ENCODE results near the gene KRTAP4-4.
"Not testable (repeated sequence)": the region's sequence is repeated elsewhere in the genome, so short reads cannot be mapped to it uniquely, and the experiment has no call there.

Gene KRTAP4-4

DNA sequence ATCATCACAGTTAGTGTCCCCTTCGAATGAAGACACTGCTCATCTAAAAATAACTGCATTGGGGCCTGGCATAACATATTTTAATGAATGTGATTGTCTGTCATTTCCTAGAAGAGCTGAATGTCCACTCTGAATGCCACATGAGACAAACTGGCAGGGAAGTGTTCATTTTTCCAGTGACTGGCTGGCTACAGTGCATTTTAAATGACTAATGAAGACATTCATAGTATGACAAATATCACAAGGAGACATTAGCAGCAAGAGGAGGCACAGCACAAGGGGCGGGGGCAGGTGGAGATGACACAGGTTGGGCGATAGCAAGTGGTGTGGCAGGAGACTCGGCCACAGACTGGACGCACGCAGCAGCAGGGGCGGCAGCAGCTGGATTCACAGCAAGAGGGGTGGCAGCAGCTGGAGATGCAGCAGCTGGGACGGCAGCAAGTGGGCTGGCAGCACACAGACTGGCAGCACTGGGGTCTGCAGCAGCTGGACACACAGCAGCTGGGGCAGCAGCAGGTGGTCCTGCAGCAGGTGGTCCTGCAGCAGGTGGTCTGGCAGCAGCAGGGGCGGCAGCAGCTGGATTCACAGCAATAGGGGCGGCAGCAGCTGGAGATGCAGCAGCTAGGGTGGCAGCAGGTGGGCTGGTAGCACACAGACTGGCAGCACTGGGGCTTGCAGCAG, 11.4 kb downstream of the KRTAP4-4 start:
- not testable (repeated sequence) for DNase-seq (ENCODE audit: low read depth in 1 of 2, low spot score in 1 of 2)

DNA sequence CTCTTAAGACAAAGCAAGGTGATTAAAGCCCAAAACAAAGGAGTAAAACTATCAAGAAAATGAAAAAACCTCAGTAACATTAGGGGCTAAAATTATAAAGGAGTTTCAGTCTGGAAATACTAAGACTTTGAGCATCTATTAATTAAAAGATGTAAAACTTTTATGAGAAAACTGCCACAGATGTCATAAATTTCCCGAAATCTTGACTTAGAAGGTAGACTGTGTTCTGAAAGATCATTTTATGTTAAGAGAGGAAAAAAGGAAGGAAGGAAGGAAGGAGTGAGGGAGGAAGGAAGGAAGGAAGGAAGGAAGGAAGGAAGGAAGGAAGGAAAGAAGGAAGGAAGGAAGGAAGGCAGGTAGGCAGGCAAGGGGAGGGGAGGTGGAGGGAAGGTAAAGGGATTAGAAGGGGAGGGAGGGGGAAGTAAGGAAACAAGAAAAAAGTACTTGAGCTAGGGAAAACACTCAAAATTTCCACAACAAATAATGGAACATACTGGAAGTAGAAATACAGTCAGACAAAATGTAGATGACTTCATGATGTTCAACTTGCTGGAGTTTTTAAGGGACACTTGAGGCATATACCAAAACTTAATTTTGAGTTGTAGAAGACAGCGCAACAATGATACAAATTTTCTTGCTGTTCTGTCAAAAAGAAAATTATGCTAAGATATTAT, 12.9 kb downstream of the KRTAP4-4 start:
- DNase-seq (ENCODE audit: low read depth in 1 of 2, low spot score in 1 of 2) = no peak

DNA sequence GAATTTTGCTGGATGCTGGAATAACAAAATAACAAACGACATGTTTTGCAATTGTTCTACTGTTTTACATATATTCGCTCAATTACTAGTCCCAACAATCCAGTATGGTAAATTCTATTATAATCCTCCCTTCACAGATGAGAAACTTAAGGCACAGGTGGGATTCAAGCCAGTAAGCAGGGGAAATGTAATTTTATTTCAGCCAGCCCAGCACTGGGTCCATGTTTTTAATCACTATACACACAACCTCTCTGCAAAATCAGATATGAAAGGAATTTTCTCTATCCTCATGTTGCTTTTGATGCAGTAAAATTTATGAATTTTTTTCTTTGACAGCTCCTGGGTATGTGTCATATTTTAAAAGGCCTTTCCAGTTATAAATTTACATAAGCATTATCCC, 15.3 kb downstream of the KRTAP4-4 start:
- no peak for DNase-seq (ENCODE audit: low read depth in 1 of 2, low spot score in 1 of 2)

DNA sequence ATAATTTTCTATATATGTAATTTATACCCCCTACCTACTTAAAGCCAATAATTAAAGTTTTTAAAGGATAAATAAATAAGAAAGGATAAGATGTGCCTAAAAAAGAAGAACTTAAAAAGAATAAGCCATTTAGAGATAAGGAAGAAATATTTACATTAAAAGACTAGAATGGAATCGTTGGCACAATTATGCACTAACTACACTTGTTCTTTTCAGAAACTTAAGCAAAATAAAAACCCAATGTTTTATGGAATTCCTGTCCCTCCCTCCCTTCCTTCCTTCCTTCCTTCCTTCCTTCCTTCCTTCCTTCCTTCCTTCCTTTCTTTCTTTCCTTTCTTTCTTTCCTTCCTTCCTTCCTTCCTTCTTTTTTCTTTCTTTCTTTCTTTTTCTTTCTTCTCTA, 15.7 kb downstream of the KRTAP4-4 start:
- DNase-seq (ENCODE audit: low read depth in 1 of 2, low spot score in 1 of 2) = no peak

DNA sequence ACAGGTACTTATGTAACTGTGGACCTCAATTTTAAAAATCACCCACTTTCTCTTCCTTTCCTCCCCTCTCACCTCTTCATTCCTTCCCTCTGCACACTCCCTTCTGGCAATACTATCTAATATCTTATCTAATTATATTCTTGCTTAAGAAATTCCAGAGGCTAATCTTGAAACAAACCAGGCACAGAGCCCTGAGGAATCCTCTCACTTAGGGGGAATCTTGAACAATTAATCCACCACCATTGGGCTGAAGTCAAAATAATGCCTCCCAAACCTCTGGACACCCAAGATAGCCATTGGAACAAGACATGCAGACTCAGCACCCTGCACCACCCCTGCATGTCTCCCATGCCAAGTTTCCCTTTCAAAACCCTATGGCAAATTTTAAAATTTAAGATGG, 19.2 kb downstream of the KRTAP4-4 start:
- no peak for DNase-seq (ENCODE audit: low read depth in 1 of 2, low spot score in 1 of 2)

DNA sequence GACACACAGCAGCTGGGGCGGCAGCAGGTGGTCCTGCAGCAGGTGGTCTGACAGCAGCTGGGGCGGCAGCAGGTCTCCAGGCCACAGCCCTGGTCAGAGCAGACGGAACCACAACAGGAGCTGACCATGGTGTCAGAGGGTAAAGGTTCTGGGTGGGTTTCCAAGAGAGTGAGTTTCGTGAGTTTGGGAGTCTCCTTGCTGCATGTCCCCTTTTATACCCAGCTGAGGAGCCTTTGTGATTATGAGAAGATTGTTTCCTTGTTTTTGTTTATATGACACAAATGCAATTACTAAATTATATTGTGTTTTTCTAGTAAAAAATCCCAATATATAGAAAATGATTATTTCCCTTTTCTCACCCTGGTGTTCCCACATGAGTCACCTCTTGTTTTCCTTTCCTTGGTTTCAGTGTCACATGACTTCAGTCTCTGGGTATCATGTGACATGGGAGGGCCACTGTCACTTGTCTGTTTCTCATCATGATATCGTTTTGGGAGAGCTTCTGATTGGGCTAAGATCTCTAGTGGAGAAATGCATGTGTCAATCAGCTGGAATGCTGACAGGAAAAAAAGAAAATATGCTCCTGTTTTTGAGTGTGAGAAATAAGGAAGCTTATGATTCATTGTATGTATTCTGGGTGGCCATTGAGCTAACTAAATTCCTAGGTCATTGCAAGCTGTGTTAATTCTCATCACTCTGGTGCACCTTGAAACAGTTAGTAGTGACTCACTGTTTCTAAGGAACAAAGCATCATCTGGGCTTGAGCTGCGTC, 20.0 kb downstream of the KRTAP4-4 start, which contains the start of gene KRTAP4-6:
KRTAP4-6 (minus strand) TSS at position 185 of the 772 bp plus-strand sequence; CDS start at position 128, 57 bp downstream.
- no peak for DNase-seq (ENCODE audit: low read depth in 1 of 2, low spot score in 1 of 2)

DNA sequence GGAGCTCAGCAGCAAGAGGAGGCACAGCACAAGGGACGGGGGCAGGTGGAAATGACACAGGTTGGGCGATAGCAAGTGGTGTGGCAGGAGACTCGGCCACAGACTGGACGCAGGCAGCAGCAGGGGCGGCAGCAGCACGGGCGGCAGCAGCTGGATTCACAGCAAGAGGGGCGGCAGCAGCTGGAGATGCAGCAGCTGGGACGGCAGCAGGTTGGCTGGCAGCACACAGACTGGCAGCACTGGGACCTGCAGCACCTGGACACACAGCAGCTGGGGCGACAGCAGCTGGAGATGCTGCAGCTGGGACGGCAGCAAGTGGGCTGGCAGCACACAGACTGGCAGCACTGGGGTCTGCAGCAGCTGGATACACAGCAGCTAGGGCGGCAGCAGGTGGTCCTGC, 20.7 kb downstream of the KRTAP4-4 start:
- DNase-seq (ENCODE audit: low read depth in 1 of 2, low spot score in 1 of 2) = not testable (repeated sequence)

DNA sequence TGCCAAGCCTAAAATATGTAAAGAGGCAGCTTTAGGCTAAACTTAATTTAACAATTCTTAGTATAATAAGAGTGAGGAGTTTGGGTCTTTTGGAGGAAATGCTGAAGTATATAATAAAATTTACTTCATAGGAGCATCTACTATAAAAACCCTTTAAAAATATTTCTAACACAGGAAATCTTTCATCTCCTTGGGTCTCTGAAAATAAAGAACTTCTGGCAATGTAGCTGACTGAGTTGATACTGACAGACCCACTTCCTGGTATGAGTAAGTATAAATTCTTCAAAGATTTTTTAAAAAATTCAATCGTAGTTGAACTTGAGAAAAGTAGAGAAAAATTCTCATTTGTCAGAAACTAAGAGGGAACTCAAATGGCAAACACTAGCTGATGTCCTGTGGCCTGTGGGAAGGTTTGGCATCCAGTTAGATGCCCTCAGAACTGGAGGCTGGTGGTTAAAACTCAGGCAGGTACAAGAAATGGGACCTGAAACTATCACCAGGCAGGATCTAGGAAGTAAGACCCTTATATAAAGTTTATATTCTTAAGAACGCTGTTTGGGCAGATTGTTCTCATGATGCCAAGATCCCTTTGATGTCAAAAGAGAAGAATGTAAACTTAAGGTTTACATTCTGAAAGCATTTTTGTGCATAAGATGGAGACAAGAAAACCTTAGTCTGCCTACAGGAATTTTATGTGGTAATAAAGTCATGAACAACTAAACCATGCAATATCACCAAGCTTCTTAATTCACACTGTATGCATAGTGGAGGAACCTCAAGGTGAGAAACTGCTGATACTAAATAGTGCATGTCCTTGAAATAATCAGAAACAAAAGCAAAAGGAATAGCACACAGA, 26.4 kb downstream of the KRTAP4-4 start:
- no peak for DNase-seq (ENCODE audit: low read depth in 1 of 2, low spot score in 1 of 2)

DNA sequence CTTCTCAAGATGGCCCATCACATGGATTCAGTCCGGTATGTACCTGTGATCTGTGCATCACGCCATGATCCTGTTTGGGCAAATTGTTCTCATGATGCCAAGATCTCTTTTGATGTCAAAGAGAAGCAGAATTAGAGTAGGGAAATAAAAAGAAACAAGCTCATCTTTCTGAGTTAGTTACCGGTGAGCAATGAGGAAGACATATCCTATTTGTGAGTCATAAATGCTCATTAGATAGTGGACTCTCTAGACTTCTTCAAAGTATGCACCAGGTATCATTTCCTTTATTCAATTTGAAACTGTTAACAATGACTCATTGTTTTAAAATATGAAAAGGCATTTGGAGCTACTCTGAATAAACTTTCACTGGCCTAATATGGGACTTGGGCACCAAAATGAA, 28.6 kb downstream of the KRTAP4-4 start:
- DNase-seq (ENCODE audit: low read depth in 1 of 2, low spot score in 1 of 2) = no peak

DNA sequence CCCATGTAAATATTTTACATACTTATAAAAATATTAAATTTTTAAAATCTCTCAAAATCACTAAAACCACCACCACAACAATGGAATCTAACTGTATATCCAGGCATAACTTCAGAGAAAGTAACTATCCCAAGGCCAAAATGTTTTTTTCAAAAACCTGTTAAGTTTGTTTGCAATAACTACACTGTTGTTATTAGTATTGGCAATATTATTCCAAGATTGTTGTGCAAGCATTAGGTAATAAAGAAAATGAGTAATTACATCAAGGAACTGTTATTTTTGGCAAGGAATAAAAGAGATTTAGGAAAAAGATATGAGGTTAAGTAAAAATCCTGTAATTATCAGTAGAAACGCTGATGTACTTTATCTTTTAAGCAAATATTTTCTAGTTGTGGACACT, 33.2 kb downstream of the KRTAP4-4 start:
- no peak for DNase-seq (ENCODE audit: low read depth in 1 of 2, low spot score in 1 of 2)

DNA sequence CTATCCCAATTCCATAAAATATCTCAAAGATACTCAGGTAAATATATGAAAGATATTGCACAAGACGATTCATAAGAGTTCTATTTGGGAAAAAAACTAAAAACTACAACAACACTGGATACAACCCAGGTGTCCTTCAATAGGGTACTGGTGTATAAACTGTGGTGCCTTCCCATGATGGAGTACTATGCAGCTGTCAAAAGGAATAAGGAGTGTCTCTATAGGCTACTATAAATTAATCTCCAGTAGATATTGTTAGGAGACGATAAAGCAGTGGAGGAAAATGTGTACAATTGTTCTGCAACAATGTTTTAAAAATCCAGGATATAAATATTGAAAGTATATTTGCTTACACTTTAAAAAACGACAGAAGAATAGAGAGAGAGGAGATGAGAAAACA, 34.1 kb downstream of the KRTAP4-4 start:
- DNase-seq (ENCODE audit: low read depth in 1 of 2, low spot score in 1 of 2) = no peak

DNA sequence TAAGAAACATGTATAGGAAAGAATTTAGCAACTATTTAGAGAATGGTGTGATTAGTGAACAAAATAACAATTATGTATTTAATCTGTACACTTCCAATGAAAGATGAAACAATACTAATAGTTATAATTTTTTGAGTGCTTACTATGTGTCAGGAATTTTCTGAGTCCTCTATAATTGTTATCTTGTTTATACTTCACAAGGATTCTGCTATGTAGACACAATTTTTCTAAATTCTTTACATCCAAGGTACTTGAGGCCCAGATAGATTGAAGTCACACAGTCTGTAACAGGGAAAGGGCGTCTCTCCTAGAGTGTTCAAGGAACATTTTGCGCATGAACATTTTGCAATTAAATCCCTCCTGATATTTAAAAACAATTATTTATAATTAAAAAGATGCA, 35.5 kb downstream of the KRTAP4-4 start:
- DNase-seq (ENCODE audit: low read depth in 1 of 2, low spot score in 1 of 2) = no peak

DNA sequence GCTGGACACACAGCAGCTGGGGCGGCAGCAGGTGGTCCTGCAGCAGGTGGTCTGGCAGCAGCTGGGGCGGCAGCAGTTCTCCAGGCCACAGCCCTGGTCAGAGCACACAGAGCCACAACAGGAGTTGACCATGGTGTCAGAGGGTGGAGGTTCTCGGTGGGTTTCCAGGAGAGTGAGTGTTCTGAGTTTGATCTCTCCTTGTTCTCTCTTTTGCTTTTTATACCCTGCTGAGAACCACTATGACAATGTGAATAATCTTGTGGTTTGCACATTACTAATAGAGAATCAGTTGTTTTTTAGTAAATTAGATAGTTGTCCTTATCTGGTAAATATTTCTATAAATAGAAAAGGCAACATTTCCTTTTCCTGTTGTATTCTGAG, 36.6 kb downstream of the KRTAP4-4 start, which contains the start of gene KRTAP4-12:
KRTAP4-12 (minus strand) TSS at position 192 of the 381 bp plus-strand sequence; CDS start at position 132, 60 bp downstream.
- DNase-seq (ENCODE audit: low read depth in 1 of 2, low spot score in 1 of 2) = not testable (repeated sequence)

DNA sequence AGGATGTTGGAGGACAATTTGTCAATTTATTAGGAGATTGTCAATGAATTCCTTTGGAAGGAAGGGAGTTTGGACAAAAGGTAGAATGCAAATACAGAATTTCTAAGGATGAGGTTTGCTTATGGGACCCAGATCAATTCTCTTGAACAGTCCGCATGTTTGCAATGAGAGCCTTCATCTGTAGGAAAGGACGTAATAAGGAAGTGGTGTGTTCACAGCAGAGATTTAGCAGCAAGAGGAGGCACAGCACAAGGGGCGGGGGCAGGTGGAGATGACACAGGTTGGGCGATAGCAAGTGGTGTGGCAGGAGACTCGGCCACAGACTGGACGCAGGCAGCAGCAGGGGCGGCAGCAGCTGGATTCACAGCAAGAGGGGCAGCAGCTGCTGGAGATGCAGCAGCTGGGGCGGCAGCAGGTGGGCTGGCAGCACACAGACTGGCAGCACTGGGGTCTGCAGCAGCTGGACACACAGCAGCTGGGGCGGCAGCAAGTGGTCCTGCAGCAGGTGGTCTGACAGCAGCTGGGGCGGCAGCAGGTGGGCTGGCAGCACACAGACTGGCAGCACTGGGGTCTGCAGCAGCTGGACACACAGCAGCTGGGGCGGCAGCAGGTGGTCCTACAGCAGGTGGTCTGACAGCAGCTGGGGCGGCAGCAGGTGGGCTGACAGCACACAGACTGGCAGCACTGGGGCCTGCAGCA, 37.1 kb downstream of the KRTAP4-4 start:
- DNase-seq (ENCODE audit: low read depth in 1 of 2, low spot score in 1 of 2) = not testable (repeated sequence)

DNA sequence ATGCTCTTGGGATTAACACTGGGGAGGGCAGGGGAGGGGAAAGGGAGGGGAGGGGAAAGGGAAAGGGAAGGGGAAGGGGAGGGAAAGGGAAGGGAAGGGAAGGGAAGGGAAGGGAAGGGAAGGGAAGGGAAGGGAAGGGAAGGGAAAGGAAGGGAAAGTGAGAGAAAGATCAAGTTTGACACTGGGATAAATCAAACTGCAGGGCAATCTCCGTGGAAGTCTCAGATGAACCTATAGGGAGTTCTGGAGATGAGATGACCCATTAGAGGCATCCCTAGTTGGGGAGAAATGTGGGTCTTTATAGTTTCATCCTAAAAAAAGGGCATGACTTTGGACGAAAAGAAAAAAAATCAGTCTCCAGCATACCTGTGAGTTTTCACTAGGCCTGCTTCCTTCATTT, 38.8 kb downstream of the KRTAP4-4 start:
- no peak for DNase-seq (ENCODE audit: low read depth in 1 of 2, low spot score in 1 of 2)

DNA sequence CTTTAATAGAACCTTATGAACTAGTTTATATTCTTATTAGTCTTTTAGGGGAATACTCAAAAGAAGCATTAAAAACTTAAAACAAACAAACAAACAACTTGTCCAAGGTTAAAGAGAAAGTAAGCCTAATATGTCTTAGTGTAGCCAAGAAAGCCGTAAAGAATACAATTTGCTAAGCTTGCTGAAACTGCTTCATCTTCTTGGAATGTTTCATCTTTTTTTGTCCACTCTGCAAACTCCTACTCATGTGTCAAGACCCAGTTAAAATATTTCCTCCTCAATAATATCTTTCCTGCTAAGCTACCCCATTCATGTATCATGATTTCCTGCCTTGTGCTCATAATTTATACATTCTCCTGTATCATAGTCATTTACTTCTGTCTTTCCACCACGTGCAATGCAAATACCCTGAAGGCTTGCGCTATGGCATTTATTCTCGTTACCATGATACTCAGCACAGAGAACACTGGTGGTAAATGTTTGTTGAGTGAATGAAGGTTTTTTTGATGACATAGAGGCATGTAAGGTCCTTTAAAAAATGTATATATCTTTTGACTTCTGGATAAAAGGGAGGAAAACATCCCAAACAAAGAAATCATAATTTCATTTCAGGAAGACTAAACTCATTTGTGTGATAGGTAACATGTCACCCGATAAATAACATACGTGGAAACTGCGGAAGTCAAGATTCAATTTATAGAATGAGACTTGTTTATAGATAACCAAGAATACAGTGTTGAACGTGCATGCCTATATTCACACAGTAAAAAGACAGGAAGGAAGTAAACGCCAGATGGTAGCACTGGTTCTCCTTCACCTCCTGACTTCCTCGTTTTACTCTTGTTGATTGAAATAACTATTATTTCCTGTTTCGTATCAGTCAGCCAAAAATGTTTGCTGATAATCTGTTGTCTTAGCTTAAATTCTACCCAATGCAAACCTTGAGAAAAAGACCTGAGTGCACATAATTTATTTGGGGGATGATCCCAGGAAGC, 40.6 kb downstream of the KRTAP4-4 start:
- not testable (repeated sequence) for DNase-seq (ENCODE audit: low read depth in 1 of 2, low spot score in 1 of 2)

DNA sequence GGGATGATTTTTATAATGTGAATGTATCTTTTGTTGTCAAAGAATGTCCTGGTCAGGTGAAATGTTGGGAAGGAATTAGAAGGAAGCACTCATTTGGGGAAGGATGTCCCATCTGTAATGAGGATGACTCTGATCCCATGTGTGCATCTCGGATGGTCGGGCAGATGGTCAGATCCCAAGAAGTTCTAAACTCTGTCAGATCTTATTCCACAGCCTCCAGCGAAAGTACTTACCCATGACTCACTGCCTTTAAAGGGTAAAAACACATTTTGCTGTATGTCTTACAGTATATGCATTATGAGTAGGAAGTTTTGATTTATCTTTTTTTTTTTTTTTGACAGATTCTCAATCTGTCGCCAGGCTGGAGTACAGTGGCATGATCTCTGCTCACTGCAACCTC, 41.8 kb downstream of the KRTAP4-4 start:
- DNase-seq (ENCODE audit: low read depth in 1 of 2, low spot score in 1 of 2) = no peak

DNA sequence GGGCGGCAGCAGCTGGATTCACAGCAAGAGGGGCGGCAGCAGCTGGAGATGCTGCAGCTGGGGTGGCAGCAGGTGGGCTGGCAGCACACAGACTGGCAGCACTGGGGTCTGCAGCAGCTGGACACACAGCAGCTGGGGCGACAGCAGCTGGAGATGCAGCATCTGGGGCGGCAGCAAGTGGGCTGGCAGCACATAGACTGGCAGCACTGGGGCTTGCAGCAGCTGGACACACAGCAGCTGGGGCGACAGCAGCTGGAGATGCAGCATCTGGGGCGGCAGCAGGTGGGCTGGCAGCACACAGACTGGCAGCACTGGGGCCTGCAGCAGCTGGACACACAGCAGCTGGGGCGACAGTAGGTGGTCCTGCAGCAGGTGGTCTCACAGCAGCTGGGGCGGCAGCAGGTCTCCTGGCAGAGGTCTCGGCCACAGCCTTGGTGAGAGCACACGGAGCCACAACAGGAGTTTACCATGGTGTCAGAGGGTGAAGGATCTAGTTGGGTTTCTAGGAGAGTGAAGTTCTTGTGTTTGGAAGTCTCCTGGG, 42.6 kb downstream of the KRTAP4-4 start, which contains the start of gene KRTAP4-11:
KRTAP4-11 (minus strand) TSS at position 528 of the 541 bp plus-strand sequence; CDS start at position 470, 58 bp downstream.
- not testable (repeated sequence) for DNase-seq (ENCODE audit: low read depth in 1 of 2, low spot score in 1 of 2)

DNA sequence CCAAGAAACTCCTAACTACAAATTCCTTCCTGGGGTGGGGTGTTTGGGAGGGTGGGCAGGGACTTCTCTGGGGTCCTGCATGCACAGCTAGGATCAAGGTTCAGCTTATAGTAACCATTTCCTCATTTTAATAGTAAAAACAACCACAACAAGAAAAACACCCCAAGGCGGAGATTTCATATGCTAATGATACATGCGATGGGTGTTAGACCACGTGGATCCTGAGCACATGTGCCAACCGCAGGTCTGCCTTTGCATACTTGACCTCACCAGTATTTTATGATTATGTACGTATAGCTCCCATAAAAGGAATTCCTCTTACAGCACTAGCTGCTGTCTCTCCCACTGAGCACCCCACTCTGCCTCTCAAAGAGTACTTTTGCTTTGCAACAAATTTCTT, 44.3 kb downstream of the KRTAP4-4 start:
- DNase-seq (ENCODE audit: low read depth in 1 of 2, low spot score in 1 of 2) = no peak
